Measurements from ENCODE around the gene CIP2A.

- no peak for TF ChIP-seq EZH2 (IDR thresholded peaks at IDR 0.05; ENCODE audit: borderline replicate concordance, low read length)
- TF ChIP-seq, protein P1, sequence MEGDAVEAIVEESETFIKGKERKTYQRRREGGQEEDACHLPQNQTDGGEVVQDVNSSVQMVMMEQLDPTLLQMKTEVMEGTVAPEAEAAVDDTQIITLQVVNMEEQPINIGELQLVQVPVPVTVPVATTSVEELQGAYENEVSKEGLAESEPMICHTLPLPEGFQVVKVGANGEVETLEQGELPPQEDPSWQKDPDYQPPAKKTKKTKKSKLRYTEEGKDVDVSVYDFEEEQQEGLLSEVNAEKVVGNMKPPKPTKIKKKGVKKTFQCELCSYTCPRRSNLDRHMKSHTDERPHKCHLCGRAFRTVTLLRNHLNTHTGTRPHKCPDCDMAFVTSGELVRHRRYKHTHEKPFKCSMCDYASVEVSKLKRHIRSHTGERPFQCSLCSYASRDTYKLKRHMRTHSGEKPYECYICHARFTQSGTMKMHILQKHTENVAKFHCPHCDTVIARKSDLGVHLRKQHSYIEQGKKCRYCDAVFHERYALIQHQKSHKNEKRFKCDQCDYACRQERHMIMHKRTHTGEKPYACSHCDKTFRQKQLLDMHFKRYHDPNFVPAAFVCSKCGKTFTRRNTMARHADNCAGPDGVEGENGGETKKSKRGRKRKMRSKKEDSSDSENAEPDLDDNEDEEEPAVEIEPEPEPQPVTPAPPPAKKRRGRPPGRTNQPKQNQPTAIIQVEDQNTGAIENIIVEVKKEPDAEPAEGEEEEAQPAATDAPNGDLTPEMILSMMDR (conservative IDR thresholded peaks at IDR 0.05 in 1 of 2, IDR thresholded peaks at IDR 0.05 in 1 of 2; ENCODE audit: extremely low read depth in 1 of 2, insufficient read depth in 1 of 2, low read depth in 1 of 2, low read length in 2 of 2), result peak; percentile 31 to 46
Observed at GRCh38 chr3:108552267-108553159, 36.7 kb downstream of the CIP2A start.

Measured in mammary epithelial cell (primary cell).